GM12878 (cell line): Measurements from ENCODE around the gene PHACTR1. TPM values are rescaled to one million over a fixed set of nuclear protein-coding genes. Genes with fewer than 3 reads are reported as not detected.

Experiments used
- ATAC-seq: fragments of 200-7000 bp; cut with Tn5 transposase; 3 replicates; pipeline ENCODE4 v1.9.1; 2020; ENCODE audit warnings: mild to moderate bottlenecking, moderate library complexity
- BruUV-seq: library from RNA; stranded (reverse); fragments of 400-500 nt; replicated peaks from 2 replicates; lab custom pipeline; 2021; lab: Mats Ljungman, UMichigan
- CTCF ChIA-PET: fragments of 300-600 bp; sonication (Branson Sonifier 250); formaldehyde crosslinking; extraction: SDS; loops from one replicate; lab custom pipeline; 2021; ENCODE audit warnings: inconsistent platforms; lab: Yijun Ruan, JAX
- POLR2A ChIA-PET: fragments of 350-600 bp; formaldehyde crosslinking; extraction: SDS; loops from one replicate; lab custom pipeline; 2021; ENCODE audit warnings: inconsistent platforms; lab: Charles Lee
- RAD21 ChIA-PET: fragments of 300-600 bp; sonication (Branson Sonifier 250); formaldehyde crosslinking; loops from one replicate; lab custom pipeline; 2023; ENCODE audit warnings: antibody characterized with exemption; ENCODE audit not compliant: unreplicated experiment; lab: Charles Lee
- SMC1A ChIA-PET: fragments of 300-600 bp; sonication (Branson Sonifier 250); formaldehyde crosslinking; loops from one replicate; lab custom pipeline; 2023; ENCODE audit not compliant: unreplicated experiment, uncharacterized antibody; lab: Charles Lee
- DNase-seq: peaks from one replicate; pipeline ENCODE4 v3.0.0-alpha.2; 2011; ENCODE audit warnings: low read depth, low spot score
- FAIRE-seq: peaks from 3 replicates; lab custom pipeline; 2011; peaks lifted over from hg19 to GRCh38; lab: Jason Lieb, UNC
- H2AFZ ChIP-seq: 2 replicates; pipeline ENCODE4 v1.6.0; 2011; ENCODE audit warnings: low read depth, low read length, control low read depth; ENCODE audit not compliant: control insufficient read depth
- H3K27ac ChIP-seq: 2 replicates; pipeline ENCODE4 v1.5.1; 2011; ENCODE audit warnings: control low read depth; ENCODE audit not compliant: control insufficient read depth, insufficient read depth
- H3K27me3 ChIP-seq, 2 experiments: replicated peaks in 1 of 2; 2 replicates each; pipeline versions ENCODE4 v1.6.0 to v1.6.1; 2011; ENCODE audit warnings: low read length in 1 of 2; ENCODE audit not compliant: control insufficient read depth in 2 of 2, insufficient read depth in 2 of 2
- H3K36me3 ChIP-seq, 2 experiments: 2 replicates each; pipeline ENCODE4 v1.5.1; 2011; ENCODE audit warnings: low read length in 1 of 2; ENCODE audit not compliant: control insufficient read depth in 2 of 2, insufficient read depth in 2 of 2
- H3K4me1 ChIP-seq: 2 replicates; pipeline ENCODE4 v1.6.1; 2011; ENCODE audit warnings: mild to moderate bottlenecking, low read length, moderate library complexity, mixed read lengths; ENCODE audit not compliant: control insufficient read depth, insufficient read depth
- H3K4me2 ChIP-seq: 2 replicates; pipeline ENCODE4 v1.6.0; 2011; ENCODE audit warnings: control low read depth; ENCODE audit not compliant: control insufficient read depth, insufficient read depth
- H3K4me3 ChIP-seq: fragments of 200-600 bp; sonication (generic); 2 replicates; pipeline ENCODE4 v1.5.1; 2016
- H3K79me2 ChIP-seq: 2 replicates; pipeline ENCODE4 v1.6.0; 2011; ENCODE audit warnings: low read length; ENCODE audit not compliant: control insufficient read depth, insufficient read depth
- H3K9ac ChIP-seq: 2 replicates; pipeline ENCODE4 v1.8.0; 2011; ENCODE audit warnings: low read length, control low read depth, mixed read lengths; ENCODE audit not compliant: control insufficient read depth, insufficient read depth
- H3K9me3 ChIP-seq: replicated peaks from 3 replicates; pipeline ENCODE4 v1.5.1; 2011; ENCODE audit warnings: mild to moderate bottlenecking, low read length; ENCODE audit not compliant: control insufficient read depth, insufficient read depth
- H4K20me1 ChIP-seq: 2 replicates; pipeline ENCODE4 v1.6.0; 2011; ENCODE audit not compliant: control insufficient read depth, insufficient read depth
- BCLAF1 ChIP-seq: fragments of 450-650 bp; IDR thresholded peaks from 2 replicates; pipeline ENCODE4 v1.6.1; 2017; ENCODE audit warnings: antibody characterized with exemption, mild to moderate bottlenecking, moderate library complexity
- CTCF ChIP-seq, 3 experiments: IDR thresholded peaks in 2 of 3; conservative IDR thresholded peaks in 1 of 3; 2 replicates each; pipeline ENCODE4 v1.5.1; 2011; ENCODE audit warnings: low read depth in 3 of 3, low read length in 3 of 3, mild to moderate bottlenecking in 3 of 3, control low read depth in 2 of 3, moderate library complexity in 2 of 3, inconsistent platforms in 1 of 3, mixed read lengths in 1 of 3; ENCODE audit not compliant: control insufficient read depth in 2 of 3, insufficient read depth in 1 of 3; ENCODE audit errors: extremely low read depth in 1 of 3
- KDM1A ChIP-seq: fragments of 200-600 bp; sonication (generic); IDR thresholded peaks from 2 replicates; pipeline ENCODE4 v1.6.1; 2016; ENCODE audit warnings: borderline replicate concordance
- LARP7 ChIP-seq: fragments of 450-650 bp; IDR thresholded peaks from 2 replicates; pipeline ENCODE4 v1.6.1; 2017; ENCODE audit warnings: mild to moderate bottlenecking
- NFYB ChIP-seq: IDR thresholded peaks from 2 replicates; pipeline ENCODE4 v1.6.1; 2011; ENCODE audit warnings: low read depth, mild to moderate bottlenecking, low read length, improper control_type of control experiment, moderate library complexity; ENCODE audit not compliant: insufficient read depth
- STAT3 ChIP-seq: IDR thresholded peaks from 2 replicates; pipeline ENCODE4 v1.6.1; 2011; ENCODE audit warnings: low read depth, low read length, improper control_type of control experiment
- TARDBP ChIP-seq: IDR thresholded peaks from 2 replicates; pipeline ENCODE4 v1.6.1; 2016; ENCODE audit warnings: borderline replicate concordance
- ZBTB4 ChIP-seq: fragments of 450-650 bp; formaldehyde crosslinking; IDR thresholded peaks from 2 replicates; pipeline ENCODE4 v1.4.0; 2022; ENCODE audit warnings: mild to moderate bottlenecking, moderate library complexity
- WGBS: methylation state at CpG from one replicate; pipeline ENCODE4 v1.1.6; 2016; ENCODE audit warnings: low lambda C conversion rate; ENCODE audit not compliant: insufficient replicate concordance, insufficient coverage; ENCODE audit errors: missing lambda C conversion rate; 5-methylcytosine and 5-hydroxymethylcytosine counted together
- in situ Hi-C: fragments of 300-500 bp; cut with MboI; formaldehyde crosslinking; loops from 9 replicates; pipeline ENCODE4 v1.14.3; 2018; ENCODE audit warnings: mixed read lengths
- intact Hi-C: fragments of 100-400 bp; cut with micrococcal nuclease; formaldehyde crosslinking; loops from one replicate; pipeline ENCODE4 v1.14.2; 2022; ENCODE audit not compliant: unreplicated experiment
- polyA plus RNA-seq, 11 experiments: library from polyadenylated mRNA; depleted of rRNA in 4 of 11; unstranded in 6 of 11; stranded (reverse) in 5 of 11; fragments of >200 nt; fragmentation: Nextera tagmentation in 4 of 11; fragmentation: Illumina TruSeq in 1 of 11; extraction: Ambion mirVana in 4 of 11; extraction: Trizol in 1 of 11; gene quantifications; 1 replicate in 1 of 11; 2 replicates in 10 of 11; pipeline versions ENCODE4 v1.2.1 to v1.2.3, GENCODE V29; 2011 to 2016; ENCODE audit warnings: inconsistent platforms in 2 of 11, missing spikeins in 2 of 11, low read depth in 1 of 11
- total RNA-seq, 4 experiments: library from RNA; depleted of rRNA in 3 of 4; stranded (reverse); fragments of >200 nt in 3 of 4; fragmentation: Illumina TruSeq in 1 of 4; extraction: Trizol in 1 of 4; gene quantifications; 2 replicates each; pipeline versions ENCODE4 v1.2.1 to v1.2.3, GENCODE V29; 2013 to 2021

PHACTR1 gene
- total and polyA plus RNA-seq, 10 of the 15 experiments (the other 5 are each of a cell fraction or from before 2014, with no cell fraction given) = 34.2 to 94.6 (median 62.3) TPM

- H3K79me2 ChIP-seq = no peaks in the 10 kb centered on the region
- no peak overlapping the region for H3K4me2 ChIP-seq
- no peak overlapping the region for H2AFZ ChIP-seq
- no peak overlapping the region for H3K4me3 ChIP-seq
- no peak for ATAC-seq
- no peaks in the 10 kb centered on the region for H3K36me3 ChIP-seq
- no peaks in the 10 kb centered on the region; a peak in 1 of 4 replicates for H3K27me3 ChIP-seq
- ChIA-PET POLR2A (no interaction called here), RAD21 (no interaction called here), CTCF (interaction anchor here (0.6 kb wide), 1 partner anchor 241 kb away, joined by 3 read pairs; no protein-coding TSS in a partner anchor), SMC1A (no interaction called here)
- intact Hi-C loops = no loop called here
- H4K20me1 ChIP-seq = no peaks in the 10 kb centered on the region
- no peaks in the 10 kb centered on the region for H3K4me1 ChIP-seq
- H3K9me3 ChIP-seq = no peaks in the 10 kb centered on the region
- in situ Hi-C loops = no loop called here
- BruUV-seq = no TSS peak
- TF ChIP-seq TARDBP (no peak), KDM1A (no peak)
- H3K9ac ChIP-seq = no peak overlapping the region
- H3K27ac ChIP-seq = no peak overlapping the region
- WGBS = 19% methylated on average over 5 of the region's 5 CpGs
- FAIRE-seq = no peak
- no peak for DNase-seq
Measured at GRCh38 chr6:13113376-13113775, 396.8 kb downstream of the PHACTR1 start.

GRCh38 chr6:13113981-13114593 is 397.5 kb downstream of the PHACTR1 start:
- Histone ChIP-seq H3K36me3 (no peaks in the 10 kb centered on the region), H3K4me2 (no peak overlapping the region), H3K79me2 (no peaks in the 10 kb centered on the region), H4K20me1 (no peaks in the 10 kb centered on the region), H3K9ac (no peak overlapping the region), H3K27me3 (no peaks in the 10 kb centered on the region; a peak in 1 of 4 replicates), H3K4me1 (no peaks in the 10 kb centered on the region), H3K4me3 (no peak overlapping the region), H3K9me3 (no peaks in the 10 kb centered on the region), H3K27ac (no peak overlapping the region), H2AFZ (no peak overlapping the region)
- SMC1A ChIA-PET = no interaction called here
- no TSS peak for BruUV-seq
- WGBS = 0% methylated on average over 5 of the region's 5 CpGs
- FAIRE-seq (no peak), ATAC-seq (no peak), DNase-seq (no peak)
- RAD21 ChIA-PET = no interaction called here
- intact Hi-C loops (no loop called here), in situ Hi-C loops (no loop called here)
- POLR2A ChIA-PET = no interaction called here
- CTCF ChIA-PET = interaction anchor here (0.6 kb wide), 1 partner anchor 240 kb away, joined by 3 read pairs; no protein-coding TSS in a partner anchor
- TF ChIP-seq ZBTB4 (CRISPR knock-in tag) = no peak
- TF ChIP-seq BCLAF1 = no peak
- TF ChIP-seq NFYB = no peak
- no peak for TF ChIP-seq CTCF (IDR thresholded peaks at IDR 0.05 in 2 of 3, conservative IDR thresholded peaks at IDR 0.05 in 1 of 3; ENCODE audit: control insufficient read depth in 2 of 3, extremely low read depth in 1 of 3, insufficient read depth in 1 of 3, low read depth in 3 of 3, low read length in 3 of 3)
- TF ChIP-seq LARP7 = no peak
- TF ChIP-seq STAT3 = no peak
